Measurements from ENCODE around the gene DGKA. TPM values are rescaled to one million over a fixed set of nuclear protein-coding genes. Genes with fewer than 3 reads are reported as not detected.

Gene DGKA
- total and polyA plus RNA-seq, 2 of the 13 experiments (the other 11 are each of a cell fraction or from before 2014, with no cell fraction given), result 2.4 to 5.4 TPM

GRCh38 chr12:56001487-56002100, 70.6 kb downstream of the DGKA start (continued):
- TF ChIP-seq, protein P1, sequence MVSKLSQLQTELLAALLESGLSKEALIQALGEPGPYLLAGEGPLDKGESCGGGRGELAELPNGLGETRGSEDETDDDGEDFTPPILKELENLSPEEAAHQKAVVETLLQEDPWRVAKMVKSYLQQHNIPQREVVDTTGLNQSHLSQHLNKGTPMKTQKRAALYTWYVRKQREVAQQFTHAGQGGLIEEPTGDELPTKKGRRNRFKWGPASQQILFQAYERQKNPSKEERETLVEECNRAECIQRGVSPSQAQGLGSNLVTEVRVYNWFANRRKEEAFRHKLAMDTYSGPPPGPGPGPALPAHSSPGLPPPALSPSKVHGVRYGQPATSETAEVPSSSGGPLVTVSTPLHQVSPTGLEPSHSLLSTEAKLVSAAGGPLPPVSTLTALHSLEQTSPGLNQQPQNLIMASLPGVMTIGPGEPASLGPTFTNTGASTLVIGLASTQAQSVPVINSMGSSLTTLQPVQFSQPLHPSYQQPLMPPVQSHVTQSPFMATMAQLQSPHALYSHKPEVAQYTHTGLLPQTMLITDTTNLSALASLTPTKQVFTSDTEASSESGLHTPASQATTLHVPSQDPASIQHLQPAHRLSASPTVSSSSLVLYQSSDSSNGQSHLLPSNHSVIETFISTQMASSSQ (IDR thresholded peaks at IDR 0.05; ENCODE audit: low read depth), result peak; percentile 90
- TF ChIP-seq, protein P1 (CRISPR knock-in tag; IDR thresholded peaks at IDR 0.05; ENCODE audit: borderline replicate concordance), result peak; percentile 83; the same call in 1 of the 2 replicates
- no peak for TF ChIP-seq TCF12 (IDR thresholded peaks at IDR 0.05)
- TF ChIP-seq TCF12 (CRISPR knock-in tag; IDR thresholded peaks at IDR 0.05), result no peak
- TF ChIP-seq, protein P2, sequence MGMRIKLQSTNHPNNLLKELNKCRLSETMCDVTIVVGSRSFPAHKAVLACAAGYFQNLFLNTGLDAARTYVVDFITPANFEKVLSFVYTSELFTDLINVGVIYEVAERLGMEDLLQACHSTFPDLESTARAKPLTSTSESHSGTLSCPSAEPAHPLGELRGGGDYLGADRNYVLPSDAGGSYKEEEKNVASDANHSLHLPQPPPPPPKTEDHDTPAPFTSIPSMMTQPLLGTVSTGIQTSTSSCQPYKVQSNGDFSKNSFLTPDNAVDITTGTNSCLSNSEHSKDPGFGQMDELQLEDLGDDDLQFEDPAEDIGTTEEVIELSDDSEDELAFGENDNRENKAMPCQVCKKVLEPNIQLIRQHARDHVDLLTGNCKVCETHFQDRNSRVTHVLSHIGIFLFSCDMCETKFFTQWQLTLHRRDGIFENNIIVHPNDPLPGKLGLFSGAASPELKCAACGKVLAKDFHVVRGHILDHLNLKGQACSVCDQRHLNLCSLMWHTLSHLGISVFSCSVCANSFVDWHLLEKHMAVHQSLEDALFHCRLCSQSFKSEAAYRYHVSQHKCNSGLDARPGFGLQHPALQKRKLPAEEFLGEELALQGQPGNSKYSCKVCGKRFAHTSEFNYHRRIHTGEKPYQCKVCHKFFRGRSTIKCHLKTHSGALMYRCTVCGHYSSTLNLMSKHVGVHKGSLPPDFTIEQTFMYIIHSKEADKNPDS (CRISPR knock-in tag; IDR thresholded peaks at IDR 0.05), result no peak
- TF ChIP-seq, protein P3, sequence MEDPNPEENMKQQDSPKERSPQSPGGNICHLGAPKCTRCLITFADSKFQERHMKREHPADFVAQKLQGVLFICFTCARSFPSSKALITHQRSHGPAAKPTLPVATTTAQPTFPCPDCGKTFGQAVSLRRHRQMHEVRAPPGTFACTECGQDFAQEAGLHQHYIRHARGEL (CRISPR knock-in tag; IDR thresholded peaks at IDR 0.05), result no peak
- no peak for TF ChIP-seq JARID2 (CRISPR knock-in tag; IDR thresholded peaks at IDR 0.05; ENCODE audit: insufficient replicate concordance)
- TF ChIP-seq ZNF280B (CRISPR knock-in tag; IDR thresholded peaks at IDR 0.05; ENCODE audit: borderline replicate concordance), result no peak
- TF ChIP-seq, protein P4, sequence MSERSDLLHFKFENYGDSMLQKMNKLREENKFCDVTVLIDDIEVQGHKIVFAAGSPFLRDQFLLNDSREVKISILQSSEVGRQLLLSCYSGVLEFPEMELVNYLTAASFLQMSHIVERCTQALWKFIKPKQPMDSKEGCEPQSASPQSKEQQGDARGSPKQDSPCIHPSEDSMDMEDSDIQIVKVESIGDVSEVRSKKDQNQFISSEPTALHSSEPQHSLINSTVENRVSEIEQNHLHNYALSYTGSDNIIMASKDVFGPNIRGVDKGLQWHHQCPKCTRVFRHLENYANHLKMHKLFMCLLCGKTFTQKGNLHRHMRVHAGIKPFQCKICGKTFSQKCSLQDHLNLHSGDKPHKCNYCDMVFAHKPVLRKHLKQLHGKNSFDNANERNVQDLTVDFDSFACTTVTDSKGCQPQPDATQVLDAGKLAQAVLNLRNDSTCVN (CRISPR knock-in tag; IDR thresholded peaks at IDR 0.05; ENCODE audit: borderline replicate concordance), result no peak
- TF ChIP-seq, protein P5, sequence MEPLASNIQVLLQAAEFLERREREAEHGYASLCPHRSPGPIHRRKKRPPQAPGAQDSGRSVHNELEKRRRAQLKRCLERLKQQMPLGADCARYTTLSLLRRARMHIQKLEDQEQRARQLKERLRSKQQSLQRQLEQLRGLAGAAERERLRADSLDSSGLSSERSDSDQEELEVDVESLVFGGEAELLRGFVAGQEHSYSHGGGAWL (CRISPR knock-in tag; IDR thresholded peaks at IDR 0.05), result no peak
- TF ChIP-seq ERF (CRISPR knock-in tag; IDR thresholded peaks at IDR 0.05), result peak; percentile 42; the same call in 1 of the 2 replicates
- TF ChIP-seq ISX (CRISPR knock-in tag; conservative IDR thresholded peaks at IDR 0.05), result no peak
- no peak for TF ChIP-seq CREB1 (IDR thresholded peaks at IDR 0.05)
- TF ChIP-seq CREB1 (CRISPR knock-in tag; IDR thresholded peaks at IDR 0.05), result no peak
